Upper lobe of left lung (tissue), 4 donors: Measurements from ENCODE around the gene ADCY6.

Experiments used
- EP300 ChIP-seq, 4 donors: sonication (generic); formaldehyde crosslinking; IDR thresholded peaks; one replicate each; pipeline ENCODE4 v1.5.1; 2017; ENCODE audit warnings: antibody characterized with exemption in 4 of 4, control low read depth in 2 of 4
- POLR2A ChIP-seq, 4 donors: fragments of 450-650 bp; IDR thresholded peaks; one replicate each; pipeline ENCODE4 v1.5.1; 2016 to 2017; ENCODE audit warnings: antibody characterized with exemption in 4 of 4, mild to moderate bottlenecking in 2 of 4
- TF ChIP-seq, protein P1 (sequence below), 6 experiments: fragments of 450-650 bp in 4 of 6; fragments of 200-600 bp in 2 of 6; sonication (generic) in 2 of 6; IDR thresholded peaks; one replicate each; pipeline ENCODE4 v1.5.1; 2016 to 2019; ENCODE audit warnings: antibody characterized with exemption in 6 of 6

DNA sequence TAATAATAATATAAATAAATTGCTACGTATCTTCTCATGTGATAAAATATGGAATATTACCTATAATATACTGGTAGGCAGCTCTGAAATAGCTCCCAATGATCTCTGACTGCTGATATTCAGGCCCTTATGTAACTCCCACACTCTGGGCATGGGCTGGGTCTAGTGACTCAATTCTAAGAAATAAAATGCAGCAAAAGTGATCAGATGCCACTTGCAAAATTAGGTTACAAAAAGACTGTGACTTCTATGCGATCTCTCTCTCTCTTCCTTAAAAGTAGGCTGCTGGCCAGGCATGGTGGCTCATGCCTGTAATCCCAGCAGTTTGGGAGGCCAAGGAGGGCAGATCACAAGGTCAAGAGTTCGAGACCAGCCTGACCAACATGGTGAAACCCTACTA lies 19.1 kb upstream of the ADCY6 start:
- TF ChIP-seq, protein P1, sequence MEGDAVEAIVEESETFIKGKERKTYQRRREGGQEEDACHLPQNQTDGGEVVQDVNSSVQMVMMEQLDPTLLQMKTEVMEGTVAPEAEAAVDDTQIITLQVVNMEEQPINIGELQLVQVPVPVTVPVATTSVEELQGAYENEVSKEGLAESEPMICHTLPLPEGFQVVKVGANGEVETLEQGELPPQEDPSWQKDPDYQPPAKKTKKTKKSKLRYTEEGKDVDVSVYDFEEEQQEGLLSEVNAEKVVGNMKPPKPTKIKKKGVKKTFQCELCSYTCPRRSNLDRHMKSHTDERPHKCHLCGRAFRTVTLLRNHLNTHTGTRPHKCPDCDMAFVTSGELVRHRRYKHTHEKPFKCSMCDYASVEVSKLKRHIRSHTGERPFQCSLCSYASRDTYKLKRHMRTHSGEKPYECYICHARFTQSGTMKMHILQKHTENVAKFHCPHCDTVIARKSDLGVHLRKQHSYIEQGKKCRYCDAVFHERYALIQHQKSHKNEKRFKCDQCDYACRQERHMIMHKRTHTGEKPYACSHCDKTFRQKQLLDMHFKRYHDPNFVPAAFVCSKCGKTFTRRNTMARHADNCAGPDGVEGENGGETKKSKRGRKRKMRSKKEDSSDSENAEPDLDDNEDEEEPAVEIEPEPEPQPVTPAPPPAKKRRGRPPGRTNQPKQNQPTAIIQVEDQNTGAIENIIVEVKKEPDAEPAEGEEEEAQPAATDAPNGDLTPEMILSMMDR (IDR thresholded peaks at IDR 0.05) = no peak
- TF ChIP-seq POLR2A (IDR thresholded peaks at IDR 0.05) (no peak), EP300 (IDR thresholded peaks at IDR 0.05) (no peak)
